HUES48 (cell line): ENCODE measurements around the gene EDEM1.

Source experiments
- H3K27ac ChIP-seq: one replicate; pipeline ENCODE4 v1.7.0; 2013; ENCODE audit warnings: low read depth, low read length, inconsistent platforms
- H3K27me3 ChIP-seq: 2 replicates; pipeline ENCODE4 v1.6.1; 2013; ENCODE audit warnings: mild to moderate bottlenecking, low read length; ENCODE audit not compliant: control insufficient read depth, insufficient read depth
- H3K36me3 ChIP-seq: 2 replicates; pipeline ENCODE4 v1.6.1; 2013; ENCODE audit warnings: low read length; ENCODE audit not compliant: control insufficient read depth, insufficient read depth
- H3K4me1 ChIP-seq: 2 replicates; pipeline ENCODE4 v1.6.1; 2013; ENCODE audit warnings: mild to moderate bottlenecking, low read length; ENCODE audit not compliant: control insufficient read depth, insufficient read depth
- H3K4me3 ChIP-seq: 2 replicates; pipeline ENCODE4 v1.5.1; 2013; ENCODE audit warnings: mild to moderate bottlenecking, low read depth, low read length
- H3K9ac ChIP-seq: 2 replicates; pipeline ENCODE4 v1.6.1; 2013; ENCODE audit warnings: mild to moderate bottlenecking, low read depth, low read length, moderate library complexity
- H3K9me3 ChIP-seq: 2 replicates; pipeline ENCODE4 v1.6.1; 2013; ENCODE audit warnings: low read length; ENCODE audit not compliant: control insufficient read depth, insufficient read depth

Gene EDEM1

DNA sequence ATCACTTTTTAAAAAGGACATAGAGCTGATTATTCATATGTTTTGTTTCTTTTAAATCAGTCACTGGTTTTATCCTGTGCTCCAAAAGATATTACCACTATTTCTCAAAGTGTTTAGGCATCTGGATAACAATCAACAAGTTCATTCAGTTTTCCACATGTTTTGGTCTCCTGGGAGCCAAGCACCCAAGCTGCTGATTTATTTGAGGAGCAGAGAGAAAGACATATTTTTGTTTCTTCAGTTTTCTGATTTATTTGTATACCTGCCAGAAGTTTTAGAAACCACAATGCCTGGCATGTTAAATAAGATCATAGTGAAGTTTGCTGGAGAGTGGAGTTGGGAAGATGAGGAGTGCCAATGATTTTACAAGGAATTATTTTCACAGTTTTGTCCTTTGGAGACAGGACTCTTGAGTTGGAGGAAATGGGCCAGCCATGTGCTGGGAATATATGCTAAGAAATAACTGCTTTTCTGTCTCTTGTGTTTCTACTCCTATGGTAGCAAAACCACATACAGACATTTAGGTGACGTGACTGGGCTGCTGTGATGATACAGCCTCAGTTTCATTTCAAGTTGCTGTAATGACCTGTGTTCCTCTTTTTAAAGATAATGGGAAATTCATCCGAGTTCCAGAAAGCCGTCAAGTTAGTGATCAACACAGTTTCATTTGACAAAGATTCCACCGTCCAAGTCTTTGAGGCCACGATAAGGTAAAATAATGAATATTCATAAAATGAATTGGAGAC, 11.7 kb downstream of the EDEM1 start:
- Histone ChIP-seq H3K4me1 (peaks cover 18% of the 10 kb centered on the region), H3K27ac (no peak overlapping the region), H3K9me3 (no peaks in the 10 kb centered on the region), H3K4me3 (no peak overlapping the region), H3K36me3 (peaks cover 37% of the 10 kb centered on the region), H3K9ac (no peak overlapping the region), H3K27me3 (no peaks in the 10 kb centered on the region)

DNA sequence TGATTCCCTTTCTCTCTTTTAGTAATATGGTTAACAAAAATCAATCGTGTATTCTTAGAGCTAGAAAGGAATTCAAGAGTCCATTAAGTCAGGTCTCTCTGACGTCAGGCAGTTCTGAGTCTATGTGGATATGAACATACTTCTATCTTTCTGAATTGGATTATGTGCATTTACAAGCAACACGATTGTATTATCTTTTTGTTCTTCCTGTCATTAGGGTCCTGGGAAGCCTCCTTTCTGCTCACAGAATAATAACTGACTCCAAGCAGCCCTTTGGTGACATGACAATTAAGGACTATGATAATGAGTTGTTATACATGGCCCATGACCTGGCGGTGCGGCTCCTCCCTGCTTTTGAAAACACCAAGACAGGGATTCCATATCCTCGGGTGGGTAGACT, 14.0 kb downstream of the EDEM1 start:
- Histone ChIP-seq H3K36me3 (peaks cover 56% of the 10 kb centered on the region), H3K4me1 (peaks cover 15% of the 10 kb centered on the region)

GRCh38 chr3:5202222-5202621, 14.7 kb downstream of the EDEM1 start:
- Histone ChIP-seq H3K9me3 (no peaks in the 10 kb centered on the region), H3K4me1 (peaks cover 9% of the 10 kb centered on the region), H3K4me3 (no peak overlapping the region), H3K27ac (no peak overlapping the region), H3K36me3 (peaks cover 63% of the 10 kb centered on the region), H3K9ac (no peak overlapping the region), H3K27me3 (no peaks in the 10 kb centered on the region)

More for the DNA sequence above, 14.0 kb downstream of the EDEM1 start:
- H3K9ac ChIP-seq: no peak overlapping the region
- H3K27ac ChIP-seq: no peak overlapping the region
- H3K4me3 ChIP-seq: no peak overlapping the region
- H3K9me3 ChIP-seq: no peaks in the 10 kb centered on the region
- H3K27me3 ChIP-seq: no peaks in the 10 kb centered on the region

GRCh38 chr3:5205165-5205941, 17.8 kb downstream of the EDEM1 start:
- no peaks in the 10 kb centered on the region for H3K9me3 ChIP-seq
- no peak overlapping the region for H3K9ac ChIP-seq
- no peak overlapping the region for H3K4me3 ChIP-seq
- no peak overlapping the region for H3K27ac ChIP-seq
- H3K36me3 ChIP-seq: peaks cover 83% of the 10 kb centered on the region
- no peaks in the 10 kb centered on the region for H3K4me1 ChIP-seq
- H3K27me3 ChIP-seq: no peaks in the 10 kb centered on the region

DNA sequence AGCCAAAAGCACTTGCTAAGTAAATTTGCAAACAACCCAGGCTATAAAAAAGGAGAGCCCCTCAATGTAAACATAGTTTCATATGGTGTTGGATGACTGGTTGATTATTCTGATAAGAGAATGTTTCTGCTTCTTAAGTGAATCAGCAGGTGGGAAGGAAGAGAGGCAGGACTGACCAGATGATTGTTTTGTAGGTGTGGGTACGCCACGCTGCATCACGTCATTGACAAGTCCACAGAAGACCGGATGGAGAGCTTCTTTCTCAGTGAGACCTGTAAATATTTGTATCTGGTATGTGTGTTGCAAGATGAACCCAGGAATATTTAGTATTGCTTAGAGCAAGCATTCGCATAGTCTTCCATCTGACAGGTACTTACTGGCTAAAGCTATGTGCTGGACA, 23.4 kb downstream of the EDEM1 start:
- no peaks in the 10 kb centered on the region for H3K27me3 ChIP-seq
- H3K9me3 ChIP-seq: no peaks in the 10 kb centered on the region
- peaks cover 75% of the 10 kb centered on the region for H3K36me3 ChIP-seq
- no peak overlapping the region for H3K9ac ChIP-seq
- peaks cover 20% of the 10 kb centered on the region for H3K4me1 ChIP-seq
- H3K4me3 ChIP-seq: no peak overlapping the region
- no peak overlapping the region for H3K27ac ChIP-seq

- H3K9me3 ChIP-seq: no peaks in the 10 kb centered on the region
- peaks cover 22% of the 10 kb centered on the region for H3K4me1 ChIP-seq
- peaks cover 76% of the 10 kb centered on the region for H3K36me3 ChIP-seq
- no peak overlapping the region for H3K4me3 ChIP-seq
- H3K27me3 ChIP-seq: no peaks in the 10 kb centered on the region
- H3K9ac ChIP-seq: no peak overlapping the region
- H3K27ac ChIP-seq: peak overlapping the region; percentile 77
Measured at GRCh38 chr3:5212628-5213573, 25.4 kb downstream of the EDEM1 start.

DNA sequence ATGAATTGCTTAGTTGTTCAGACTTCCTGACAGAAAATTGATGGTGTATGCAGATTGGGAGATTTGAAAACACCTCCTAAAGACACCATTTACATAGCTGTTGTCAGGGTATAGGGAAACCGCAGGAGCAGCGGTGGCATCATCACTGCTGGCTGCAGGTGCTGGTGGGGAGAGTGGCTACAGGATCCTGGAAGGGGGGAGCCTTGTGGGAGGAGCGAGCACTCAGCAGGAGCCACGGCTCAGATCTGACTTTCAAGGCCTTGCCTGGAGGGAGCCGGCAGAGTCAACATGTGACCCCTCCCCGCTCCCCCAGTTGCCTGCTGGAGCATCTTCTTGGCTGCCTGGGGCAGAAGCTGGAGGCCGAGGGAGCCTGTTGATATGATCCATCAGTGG, 26.1 kb downstream of the EDEM1 start:
- Histone ChIP-seq H3K4me3 (no peak overlapping the region), H3K9me3 (no peaks in the 10 kb centered on the region), H3K4me1 (peaks cover 29% of the 10 kb centered on the region), H3K27ac (peak overlapping the region; percentile 77), H3K9ac (no peak overlapping the region), H3K27me3 (no peaks in the 10 kb centered on the region), H3K36me3 (peaks cover 70% of the 10 kb centered on the region)

- H3K9me3 ChIP-seq: no peaks in the 10 kb centered on the region
- no peak overlapping the region for H3K9ac ChIP-seq
- H3K27ac ChIP-seq: peak overlapping the region; percentile 77
- no peaks in the 10 kb centered on the region for H3K27me3 ChIP-seq
- H3K4me3 ChIP-seq: no peak overlapping the region
- H3K36me3 ChIP-seq: peaks cover 63% of the 10 kb centered on the region
- peaks cover 32% of the 10 kb centered on the region for H3K4me1 ChIP-seq
Measured at GRCh38 chr3:5214352-5214751, 26.8 kb downstream of the EDEM1 start.

- Histone ChIP-seq H3K4me1 (peaks cover 41% of the 10 kb centered on the region), H3K27me3 (no peaks in the 10 kb centered on the region), H3K9me3 (no peaks in the 10 kb centered on the region), H3K4me3 (no peak overlapping the region), H3K27ac (peak overlapping the region; percentile 78), H3K9ac (no peak overlapping the region), H3K36me3 (peaks cover 31% of the 10 kb centered on the region)
Measured at GRCh38 chr3:5217824-5218595, 30.5 kb downstream of the EDEM1 start.

DNA sequence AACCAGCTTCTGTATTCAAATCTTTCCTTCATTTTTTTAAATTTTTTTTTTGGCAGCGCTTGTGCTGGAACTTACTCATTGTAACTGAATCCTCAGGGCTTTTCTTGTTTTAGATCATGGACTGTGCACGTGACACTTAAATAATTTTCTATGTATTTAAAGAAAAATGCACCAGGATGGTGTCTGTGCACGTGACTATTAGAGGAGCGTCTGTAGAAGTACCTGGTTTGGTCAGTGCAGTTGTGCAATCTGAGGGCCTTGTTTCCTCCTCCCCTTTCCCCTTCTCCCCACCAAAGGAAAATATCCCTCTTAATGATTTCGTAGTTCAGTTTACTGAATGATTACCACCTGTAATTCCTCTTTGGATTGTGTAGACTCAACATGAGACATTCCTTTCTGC, 31.3 kb downstream of the EDEM1 start:
- Histone ChIP-seq H3K4me3 (no peak overlapping the region), H3K27me3 (no peaks in the 10 kb centered on the region), H3K27ac (peak overlapping the region; percentile 78), H3K9ac (no peak overlapping the region), H3K4me1 (peaks cover 34% of the 10 kb centered on the region), H3K36me3 (peaks cover 31% of the 10 kb centered on the region), H3K9me3 (no peaks in the 10 kb centered on the region)
